Measurements from ENCODE around the gene TTYH2. TPM values are rescaled to one million over a fixed set of nuclear protein-coding genes. Genes with fewer than 3 reads are reported as not detected.

TTYH2 gene
- total RNA-seq, 4 donors from 2014 or later: 5.5 to 7.7 (median 6.3) TPM

DNA sequence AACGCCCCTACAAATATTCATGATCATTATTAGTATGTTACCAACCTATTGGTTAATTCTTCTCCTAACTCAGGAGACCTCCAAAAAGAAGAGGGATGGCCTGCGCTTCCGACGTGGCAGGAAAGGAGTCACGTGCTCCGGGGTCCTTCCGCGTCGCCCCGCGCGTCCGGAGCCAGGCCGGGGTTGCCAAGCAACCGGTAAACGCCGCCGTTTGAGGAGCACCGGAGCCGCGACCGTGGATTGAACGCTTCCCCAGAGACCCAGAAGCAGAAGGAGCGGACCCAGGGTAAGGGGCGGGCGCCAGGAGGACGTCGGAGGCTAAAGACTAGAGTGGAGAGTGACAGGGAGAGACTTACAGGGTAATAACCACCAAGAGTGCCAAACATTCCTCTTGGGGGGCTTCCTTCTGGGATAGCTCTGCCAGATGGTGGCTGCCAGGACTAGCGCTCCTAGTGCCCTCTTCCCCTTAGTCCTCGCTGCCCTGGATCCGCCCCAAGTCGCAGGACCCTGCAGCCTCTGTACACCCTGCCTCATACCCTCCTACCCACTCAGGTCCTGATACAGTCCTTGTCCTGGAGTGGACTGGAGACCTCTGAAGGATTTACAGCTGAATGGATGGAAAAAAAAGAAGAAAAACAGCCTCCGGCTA, 60.8 kb downstream of the TTYH2 start, which contains the start of gene DNAI2:
Gene DNAI2, plus strand, starts transcription at position 175 of the 649 bp plus-strand sequence. CDS start 7,584 bp downstream, outside the sequence.
- H3K4me3 ChIP-seq: no peak within 1 kb of the TSS
- H3K4me1 ChIP-seq: peaks cover 0 to 60% (median 6%) of the 10 kb centered on the region in 3 donors
- peak within 1 kb of the TSS in 1 of 4 donors; percentile 10 for H3K27ac ChIP-seq
- ATAC-seq: no peak
- WGBS, 2 donors (ENCODE audit: low coverage in 1 of 2): 48 to 71% methylated on average over 1 to 4 of the region's 33 CpGs
- TF ChIP-seq POLR2A (IDR thresholded peaks at IDR 0.05) (no peak), EP300 (IDR thresholded peaks at IDR 0.05) (no peak), POLR2AphosphoS5 (IDR thresholded peaks at IDR 0.05) (no peak)
- TF ChIP-seq, protein P1, sequence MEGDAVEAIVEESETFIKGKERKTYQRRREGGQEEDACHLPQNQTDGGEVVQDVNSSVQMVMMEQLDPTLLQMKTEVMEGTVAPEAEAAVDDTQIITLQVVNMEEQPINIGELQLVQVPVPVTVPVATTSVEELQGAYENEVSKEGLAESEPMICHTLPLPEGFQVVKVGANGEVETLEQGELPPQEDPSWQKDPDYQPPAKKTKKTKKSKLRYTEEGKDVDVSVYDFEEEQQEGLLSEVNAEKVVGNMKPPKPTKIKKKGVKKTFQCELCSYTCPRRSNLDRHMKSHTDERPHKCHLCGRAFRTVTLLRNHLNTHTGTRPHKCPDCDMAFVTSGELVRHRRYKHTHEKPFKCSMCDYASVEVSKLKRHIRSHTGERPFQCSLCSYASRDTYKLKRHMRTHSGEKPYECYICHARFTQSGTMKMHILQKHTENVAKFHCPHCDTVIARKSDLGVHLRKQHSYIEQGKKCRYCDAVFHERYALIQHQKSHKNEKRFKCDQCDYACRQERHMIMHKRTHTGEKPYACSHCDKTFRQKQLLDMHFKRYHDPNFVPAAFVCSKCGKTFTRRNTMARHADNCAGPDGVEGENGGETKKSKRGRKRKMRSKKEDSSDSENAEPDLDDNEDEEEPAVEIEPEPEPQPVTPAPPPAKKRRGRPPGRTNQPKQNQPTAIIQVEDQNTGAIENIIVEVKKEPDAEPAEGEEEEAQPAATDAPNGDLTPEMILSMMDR (IDR thresholded peaks at IDR 0.05): no peak
- no peaks in the 10 kb centered on the region for H3K36me3 ChIP-seq
- no peaks in the 10 kb centered on the region for H3K9me3 ChIP-seq
- peaks cover 70% of the 10 kb centered on the region for H3K27me3 ChIP-seq

DNA sequence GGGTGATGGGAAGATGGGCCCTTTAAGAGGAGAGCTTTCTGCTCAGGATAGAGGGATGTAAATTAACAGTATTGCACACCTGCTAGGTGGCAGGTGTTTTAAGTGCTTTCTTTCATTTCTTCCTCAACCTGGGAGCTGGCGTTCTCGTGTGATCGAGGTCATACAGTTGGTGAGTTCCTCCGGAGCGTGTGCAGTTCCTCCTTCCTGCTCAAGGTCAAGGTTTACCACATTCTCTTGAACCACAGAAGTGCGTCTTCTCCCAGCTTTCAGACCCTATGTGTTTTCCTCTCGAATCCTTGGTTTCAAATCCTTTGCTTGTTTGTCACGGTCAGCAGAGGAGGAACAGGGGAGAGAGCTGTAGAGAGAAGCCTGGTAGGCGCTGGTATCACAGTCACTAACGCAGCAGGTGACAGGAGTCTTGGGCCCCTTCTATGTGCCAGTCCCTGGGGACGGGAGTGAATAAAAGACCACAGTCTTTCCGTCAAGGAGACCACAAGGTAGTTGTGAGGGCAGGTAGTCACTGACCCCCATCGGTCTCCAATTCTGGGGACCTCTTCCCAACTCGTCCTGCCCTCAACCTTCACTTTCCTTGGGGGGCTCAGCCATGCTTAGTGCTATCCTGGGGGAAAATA, 61.5 kb downstream of the TTYH2 start:
- Histone ChIP-seq H3K4me1 (peaks cover 0 to 60% (median 6%) of the 10 kb centered on the region in 3 donors), H3K9me3 (no peaks in the 10 kb centered on the region), H3K27me3 (peaks cover 65% of the 10 kb centered on the region), H3K36me3 (no peaks in the 10 kb centered on the region), H3K4me3 (no peak overlapping the region), H3K27ac (no peak overlapping the region)
- no peak for ATAC-seq
- TF ChIP-seq, protein P1 (IDR thresholded peaks at IDR 0.05): no peak
- TF ChIP-seq EP300 (IDR thresholded peaks at IDR 0.05) (no peak), POLR2A (IDR thresholded peaks at IDR 0.05) (no peak), POLR2AphosphoS5 (IDR thresholded peaks at IDR 0.05) (no peak)
- WGBS, 2 donors (ENCODE audit: low coverage in 1 of 2): 73 to 84% methylated on average over 7 to 11 of the region's 14 CpGs

DNA sequence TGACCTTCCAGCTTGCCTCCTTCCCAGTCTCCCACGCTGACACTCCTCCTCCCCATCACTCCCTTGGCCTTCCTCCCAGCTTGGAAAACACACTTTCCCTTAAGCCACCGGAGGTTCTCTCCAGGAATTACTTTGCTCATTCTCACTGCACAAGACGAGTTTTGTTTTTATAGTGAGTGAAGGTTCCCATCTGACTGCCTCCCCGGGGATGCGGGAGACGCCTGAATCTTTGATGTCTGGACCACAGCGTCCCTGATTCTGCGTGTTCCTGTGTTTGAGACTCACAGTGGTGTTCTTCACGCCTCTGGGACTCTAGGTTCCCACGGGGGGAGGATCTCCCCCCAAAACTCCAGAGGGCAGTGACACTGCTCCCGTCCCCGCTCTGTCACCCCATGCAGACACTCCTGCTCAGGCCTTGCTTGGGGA, 62.7 kb downstream of the TTYH2 start:
- Histone ChIP-seq H3K4me3 (no peak overlapping the region), H3K27ac (peak overlapping the region in 3 of 4 donors; percentile 44 to 76 (median 62)), H3K36me3 (no peaks in the 10 kb centered on the region), H3K4me1 (peaks cover 0 to 59% (median 6%) of the 10 kb centered on the region in 3 donors), H3K9me3 (no peaks in the 10 kb centered on the region), H3K27me3 (peaks cover 53% of the 10 kb centered on the region)
- peak; percentile 33 for ATAC-seq
- peak; percentile 14 for TF ChIP-seq POLR2AphosphoS5 (IDR thresholded peaks at IDR 0.05)
- TF ChIP-seq, protein P1 (IDR thresholded peaks at IDR 0.05): no peak
- no peak for TF ChIP-seq POLR2A (IDR thresholded peaks at IDR 0.05)
- TF ChIP-seq EP300 (IDR thresholded peaks at IDR 0.05): no peak
- WGBS, 2 donors (ENCODE audit: low coverage in 1 of 2): 10 to 20% methylated on average over 1 to 3 of the region's 12 CpGs

DNA sequence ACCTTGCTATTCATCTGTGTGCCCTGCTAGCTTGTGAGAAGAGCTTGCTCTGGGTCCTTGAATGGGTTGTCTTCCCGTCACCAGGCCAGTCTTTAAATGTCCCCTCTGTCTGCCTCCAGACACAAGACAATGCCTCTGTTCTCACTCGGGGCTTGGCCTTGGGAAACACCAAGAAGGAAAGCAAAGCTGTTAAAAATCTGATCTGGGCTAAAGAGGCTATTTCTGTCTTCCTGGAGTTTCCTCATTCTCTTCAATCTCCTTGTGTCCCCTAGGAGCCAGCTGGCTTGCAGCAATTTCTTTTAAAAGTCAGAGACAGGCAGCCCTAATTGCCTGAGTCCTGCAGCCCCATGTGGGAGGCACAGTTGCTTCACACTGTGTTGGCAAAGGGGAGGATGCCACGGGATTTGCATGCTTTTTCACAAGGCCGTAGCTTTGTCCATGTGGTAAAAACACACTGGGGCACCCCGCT, 63.2 kb downstream of the TTYH2 start:
- TF ChIP-seq EP300 (IDR thresholded peaks at IDR 0.05) (no peak), POLR2A (IDR thresholded peaks at IDR 0.05) (no peak), POLR2AphosphoS5 (IDR thresholded peaks at IDR 0.05) (no peak)
- TF ChIP-seq, protein P1 (IDR thresholded peaks at IDR 0.05): no peak
- 60% methylated on average over 1 of the region's 5 CpGs; no CpG with 5 or more reads in 1 of the 2 donors for WGBS, 2 donors (ENCODE audit: low coverage in 1 of 2)
- Histone ChIP-seq H3K27ac (peak overlapping the region in 3 of 4 donors; percentile 44 to 76 (median 62)), H3K36me3 (no peaks in the 10 kb centered on the region), H3K4me3 (no peak overlapping the region), H3K9me3 (no peaks in the 10 kb centered on the region), H3K27me3 (peaks cover 49% of the 10 kb centered on the region), H3K4me1 (peaks cover 0 to 54% (median 6%) of the 10 kb centered on the region in 3 donors)
- ATAC-seq: peak; percentile 65
